HG02763 (cell line): ENCODE measurements around the gene HPSE2.
"Not testable (repeated sequence)": the region's sequence is repeated elsewhere in the genome, so short reads cannot be mapped to it uniquely, and the experiment has no call there.

Experiments
- ATAC-seq: cut with Tn5 transposase; IDR thresholded peaks from one replicate; pipeline ENCODE4 v1.9.1; 2021; ENCODE audit warnings: mild to moderate bottlenecking, moderate library complexity; ENCODE audit not compliant: unreplicated experiment

Gene HPSE2

DNA sequence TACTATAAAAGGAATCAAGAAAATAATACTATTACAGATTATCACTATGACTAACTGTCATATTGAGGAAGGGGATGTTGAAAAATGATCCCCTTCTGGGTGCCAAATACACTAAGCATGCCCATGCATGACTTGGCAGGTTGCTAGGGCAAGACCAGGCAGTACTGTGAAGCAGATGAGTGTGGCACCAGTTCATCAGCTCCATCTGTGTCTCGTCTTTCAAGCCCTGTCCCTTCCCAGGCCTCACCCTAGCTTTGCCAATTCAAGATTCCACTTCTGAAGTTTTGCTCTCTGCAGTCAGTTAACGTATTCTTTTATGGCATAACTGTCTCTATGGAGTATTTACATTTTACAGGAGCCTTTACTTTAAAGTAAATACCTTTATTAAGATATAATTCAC, 653.3 kb downstream of the HPSE2 start:
- no peak for ATAC-seq

DNA sequence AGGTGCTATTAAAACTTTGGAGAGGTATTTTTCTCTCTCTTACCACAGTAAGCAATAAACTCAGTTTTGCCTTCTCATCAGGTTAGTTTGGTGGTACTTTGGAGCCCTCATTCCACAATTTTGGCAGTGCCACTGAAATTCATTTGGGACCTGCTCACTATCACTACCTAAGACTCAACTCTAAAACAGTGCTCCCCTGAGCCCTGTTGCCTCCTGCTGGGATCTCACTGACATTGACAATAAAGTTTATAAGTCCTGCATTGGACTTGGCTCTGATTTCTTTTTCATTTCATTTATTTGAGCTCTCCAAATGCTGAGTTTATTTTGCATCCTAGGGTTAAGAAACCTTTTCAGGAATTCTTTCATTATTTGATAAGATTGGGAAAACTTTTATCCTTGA, 658.1 kb downstream of the HPSE2 start:
- no peak for ATAC-seq

DNA sequence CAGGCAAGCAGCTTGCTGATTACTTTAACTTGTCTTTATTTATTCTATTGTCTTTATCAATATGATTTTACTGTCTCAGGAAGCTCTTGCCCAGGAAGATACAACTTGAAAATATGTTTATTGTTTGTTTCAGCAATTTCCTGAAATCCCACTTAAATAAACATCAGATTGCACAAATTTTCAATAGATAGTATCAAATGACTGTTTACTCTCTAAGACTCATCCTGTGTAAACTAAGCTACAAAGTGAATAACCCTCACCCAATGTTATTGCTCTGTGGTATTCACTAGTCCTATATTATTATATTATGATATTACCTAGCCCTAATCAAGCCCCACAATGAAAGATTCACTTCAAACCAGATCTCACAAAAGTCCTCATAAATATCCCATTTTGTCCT, 658.5 kb downstream of the HPSE2 start:
- ATAC-seq, result no peak

DNA sequence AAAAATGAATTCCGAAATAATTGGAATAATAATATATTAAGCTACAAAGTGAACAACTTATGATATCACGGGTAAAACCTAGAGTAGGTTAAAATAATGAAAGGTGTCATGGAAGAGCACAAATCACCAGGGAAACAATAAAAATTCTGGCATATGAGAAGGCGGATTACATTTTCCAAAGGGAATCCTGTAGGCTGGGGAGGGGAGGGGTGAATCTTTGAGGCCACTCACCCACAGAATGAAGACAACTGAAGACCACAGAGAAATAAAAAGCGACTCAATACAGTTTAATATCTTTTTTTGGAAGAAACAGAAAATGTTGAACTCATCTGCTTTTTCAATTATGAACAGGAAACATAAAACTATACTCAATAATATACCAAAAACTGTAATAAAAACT, 659.6 kb downstream of the HPSE2 start:
- ATAC-seq, result no peak

DNA sequence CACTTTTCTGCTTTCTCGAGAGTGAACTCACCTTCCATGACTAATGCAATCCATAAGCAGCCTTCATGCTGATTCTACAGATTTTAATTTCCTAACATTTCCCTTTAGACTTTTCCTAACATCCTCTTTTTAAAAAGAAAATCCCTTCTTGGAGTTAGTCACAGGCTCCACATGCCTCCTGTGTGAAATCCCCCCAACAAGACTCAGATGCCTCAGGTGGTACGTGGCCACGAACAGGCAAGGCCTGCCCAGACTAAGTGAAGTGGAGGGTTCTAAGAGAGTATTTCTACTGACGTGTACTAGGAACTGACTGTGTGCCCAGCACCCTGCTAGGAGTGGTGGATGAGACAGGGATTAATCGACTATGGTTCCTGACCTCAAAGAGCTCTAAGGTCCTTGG, 663.1 kb downstream of the HPSE2 start:
- ATAC-seq, result no peak

DNA sequence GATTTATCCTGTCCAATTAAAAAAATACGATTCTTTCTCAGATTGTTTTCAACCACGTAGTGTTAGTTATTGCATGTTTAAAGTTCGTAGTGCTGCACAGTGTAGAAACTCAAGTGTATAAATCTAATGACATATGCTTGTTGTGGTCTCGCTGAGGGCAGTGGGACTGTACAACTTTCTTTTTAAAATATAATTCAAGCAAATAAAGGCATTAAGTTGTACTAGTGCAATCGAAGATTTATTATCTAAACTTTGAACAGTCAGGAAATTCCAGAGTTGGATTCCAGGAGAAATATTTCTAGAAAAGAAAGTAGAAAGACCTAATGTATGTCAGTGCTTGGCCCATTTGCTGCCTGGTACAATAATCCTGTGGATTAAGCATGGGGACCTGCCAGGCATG, 664.8 kb downstream of the HPSE2 start:
- ATAC-seq, result no peak

DNA sequence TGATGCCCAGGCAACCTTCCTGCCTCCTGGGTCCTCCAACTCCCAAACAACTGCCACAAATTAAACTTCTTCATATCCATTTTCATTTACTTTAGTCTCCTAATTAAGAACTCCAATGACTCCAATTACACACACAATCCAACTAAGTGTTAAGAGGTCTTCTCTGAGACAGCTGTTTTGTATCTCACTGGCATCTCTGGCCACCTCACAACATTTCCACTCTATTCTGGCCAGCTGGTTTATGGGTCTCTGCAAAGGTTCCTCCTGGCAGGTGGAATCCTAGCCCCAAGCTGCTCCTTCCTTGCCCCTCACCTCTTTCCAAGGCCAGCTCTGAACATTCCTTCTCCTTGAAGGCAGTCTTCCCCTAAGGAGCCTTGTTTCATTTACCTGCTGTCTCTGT, 665.8 kb downstream of the HPSE2 start:
- no peak for ATAC-seq

DNA sequence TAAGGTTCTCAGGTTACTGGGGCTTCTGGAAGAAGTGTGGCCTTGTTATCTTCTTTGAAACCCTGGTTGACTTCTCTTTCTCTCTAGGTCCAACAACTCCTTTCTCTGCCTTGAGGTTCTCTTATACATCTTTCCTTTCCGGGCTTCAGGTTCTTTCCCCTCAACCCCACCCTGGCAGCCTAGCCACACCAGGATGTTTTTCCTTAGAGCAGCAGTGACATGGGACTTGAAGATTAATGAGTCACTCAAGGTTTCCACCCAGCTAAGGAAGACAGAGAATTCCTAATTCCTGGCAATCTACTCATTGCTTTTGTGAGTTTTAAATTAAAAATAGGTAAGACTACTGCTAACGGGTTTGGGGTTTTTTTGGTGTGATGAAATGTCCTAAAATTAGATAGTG, 667.1 kb downstream of the HPSE2 start:
- ATAC-seq, result no peak

DNA sequence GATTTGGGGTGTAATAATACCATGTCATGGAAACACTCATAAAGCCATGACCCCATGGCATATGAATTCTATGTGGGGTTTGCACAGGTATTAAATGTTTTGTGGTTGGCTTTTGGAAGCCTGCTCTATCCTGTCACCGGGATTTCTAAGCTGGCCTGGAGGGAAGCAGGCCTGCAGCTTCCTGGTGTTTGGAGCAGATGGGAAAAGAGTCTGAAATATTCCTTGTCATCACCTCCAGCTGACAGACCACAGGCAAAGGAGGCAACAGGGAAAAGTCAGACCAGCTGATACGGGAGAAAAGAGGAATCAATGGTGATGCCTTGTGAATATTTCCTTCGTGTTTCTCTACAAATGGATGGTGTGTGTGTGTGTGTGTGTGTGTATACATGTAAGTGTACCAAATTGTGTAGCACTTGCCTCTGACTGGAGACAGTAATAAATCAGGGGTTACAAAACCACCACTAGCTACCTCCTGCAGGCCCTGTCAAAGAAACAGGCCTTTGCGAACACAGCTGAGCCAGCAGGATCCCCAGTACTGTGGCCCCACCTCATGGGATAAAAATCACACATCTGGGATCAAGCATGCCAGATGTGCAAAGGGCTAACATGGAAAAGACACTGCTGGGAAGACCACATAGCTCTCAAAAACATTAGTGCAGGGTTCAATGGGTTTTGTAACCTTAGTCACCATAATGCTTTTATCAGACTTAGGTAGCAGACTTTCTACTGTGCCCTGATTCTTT, 668.1 kb downstream of the HPSE2 start:
- ATAC-seq, result no peak

DNA sequence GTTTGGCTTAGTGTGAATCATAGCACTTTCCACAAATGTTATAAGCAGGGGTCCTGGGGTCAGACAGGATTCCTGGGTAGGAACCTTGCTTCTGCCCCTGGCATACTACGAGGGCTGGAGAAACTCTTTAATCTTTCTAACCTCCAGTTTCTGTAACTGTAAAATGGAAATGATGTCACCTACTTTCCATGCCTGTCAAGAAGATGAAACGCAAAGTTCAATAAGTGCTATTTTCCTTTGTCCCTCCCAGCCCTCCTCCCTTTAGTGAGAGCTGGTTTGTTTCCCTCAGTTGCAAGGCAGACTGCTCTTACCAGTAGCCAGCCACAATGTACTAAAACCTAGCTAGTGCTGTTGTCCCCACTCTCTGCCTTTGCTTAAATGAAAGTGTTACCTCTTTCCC, 671.8 kb downstream of the HPSE2 start:
- ATAC-seq, result no peak

DNA sequence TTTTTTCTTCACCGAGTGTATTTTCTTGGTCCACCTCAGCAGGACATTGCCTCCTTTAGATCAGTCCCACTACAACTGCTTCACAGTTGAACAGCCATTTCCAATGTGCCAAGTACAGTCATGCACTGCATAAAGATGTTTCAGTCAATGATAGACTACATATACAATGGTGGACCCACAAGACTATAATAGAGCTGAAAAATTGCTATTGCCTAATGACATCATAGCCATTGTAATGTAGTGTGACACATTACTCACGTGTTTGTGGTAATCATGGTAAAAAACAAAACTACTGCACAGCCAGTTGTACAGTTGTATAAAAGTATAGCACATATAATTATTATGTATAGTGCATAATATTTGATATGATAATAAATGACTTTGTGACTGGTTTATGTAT, 675.1 kb downstream of the HPSE2 start:
- no peak for ATAC-seq

DNA sequence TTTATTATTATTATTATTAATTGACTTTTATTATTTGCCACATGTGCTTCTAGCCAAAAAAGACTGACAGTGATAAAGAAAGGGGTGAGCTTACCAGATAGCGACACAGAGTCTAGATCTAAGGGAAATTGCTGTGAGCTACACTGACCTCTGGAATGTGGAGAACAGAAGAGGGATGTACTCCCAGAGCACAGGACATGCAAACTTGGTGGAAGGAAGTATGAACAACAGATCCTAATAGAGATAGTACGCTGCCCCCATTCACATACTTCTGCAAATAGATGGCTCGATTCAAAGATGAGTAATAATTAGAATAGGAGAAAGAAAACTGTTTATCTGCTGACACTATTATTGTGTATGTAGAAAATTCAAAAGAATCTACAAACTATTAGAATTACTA, 679.6 kb downstream of the HPSE2 start:
- no peak for ATAC-seq

DNA sequence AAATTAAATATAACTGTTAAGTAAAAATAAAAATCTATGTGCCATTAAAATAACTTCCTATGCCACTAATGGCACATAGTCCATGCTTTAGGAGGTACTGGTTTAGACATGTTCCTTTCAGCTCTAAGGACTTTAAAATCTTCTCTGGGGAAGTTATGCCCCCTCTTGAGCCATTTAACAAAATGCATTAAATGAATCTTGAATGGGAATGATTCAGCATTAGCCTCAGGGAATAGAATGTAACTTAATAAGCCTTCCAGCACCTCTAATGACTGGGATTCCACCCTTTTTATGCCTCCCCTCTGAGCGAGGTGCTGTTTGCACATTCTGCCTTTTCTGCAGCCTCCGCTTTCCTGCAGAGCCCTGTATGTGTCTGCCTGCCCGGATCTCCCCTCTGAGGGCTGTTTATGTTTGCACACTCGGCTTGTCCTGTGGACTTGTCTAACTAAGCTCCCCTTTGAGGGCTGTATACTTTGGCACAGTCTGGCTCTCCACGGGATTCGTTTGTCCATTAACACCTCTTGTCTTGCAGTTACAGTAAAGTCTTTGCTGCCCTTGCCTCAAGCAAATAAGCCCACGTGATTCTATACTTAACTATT, 680.5 kb downstream of the HPSE2 start:
- ATAC-seq, result no peak

DNA sequence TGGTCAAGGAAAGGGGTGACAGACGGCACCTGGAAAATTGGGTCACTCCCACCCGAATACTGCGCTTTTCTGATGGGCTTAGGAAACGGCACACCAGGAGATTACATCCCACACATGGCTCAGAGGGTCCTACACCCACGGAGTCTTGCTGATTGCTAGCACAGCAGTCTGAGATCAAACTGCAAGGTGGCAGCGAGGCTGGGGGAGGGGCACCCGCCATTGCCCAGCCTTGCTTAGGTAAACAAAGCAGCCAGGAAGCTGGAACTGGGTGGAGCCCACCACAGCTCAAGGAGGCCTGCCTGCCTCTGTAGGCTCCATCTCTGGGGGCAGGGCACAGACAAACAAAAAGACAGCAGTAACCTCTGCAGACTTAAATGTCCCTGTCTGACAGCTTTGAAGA, 694.1 kb downstream of the HPSE2 start:
- ATAC-seq, result not testable (repeated sequence)

DNA sequence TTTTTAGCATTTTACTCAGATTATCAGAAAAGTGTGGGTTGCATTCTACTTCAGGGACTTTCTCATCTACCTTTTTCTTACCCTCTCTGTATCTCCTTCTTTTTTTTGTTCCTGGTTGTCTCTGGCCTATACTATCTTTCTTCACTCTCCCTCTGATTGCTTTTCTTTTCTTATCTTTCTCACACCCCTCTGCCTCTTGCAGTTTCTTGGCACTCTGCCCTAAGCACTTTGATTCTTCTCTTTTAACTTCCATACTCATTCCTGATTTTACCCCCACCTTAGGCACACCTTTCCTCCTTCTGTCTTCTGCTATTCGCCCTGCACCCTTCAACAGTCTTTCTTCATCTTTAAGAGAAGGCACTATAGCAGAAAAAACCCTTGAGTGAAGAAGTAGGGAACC, 696.1 kb downstream of the HPSE2 start:
- no peak for ATAC-seq

DNA sequence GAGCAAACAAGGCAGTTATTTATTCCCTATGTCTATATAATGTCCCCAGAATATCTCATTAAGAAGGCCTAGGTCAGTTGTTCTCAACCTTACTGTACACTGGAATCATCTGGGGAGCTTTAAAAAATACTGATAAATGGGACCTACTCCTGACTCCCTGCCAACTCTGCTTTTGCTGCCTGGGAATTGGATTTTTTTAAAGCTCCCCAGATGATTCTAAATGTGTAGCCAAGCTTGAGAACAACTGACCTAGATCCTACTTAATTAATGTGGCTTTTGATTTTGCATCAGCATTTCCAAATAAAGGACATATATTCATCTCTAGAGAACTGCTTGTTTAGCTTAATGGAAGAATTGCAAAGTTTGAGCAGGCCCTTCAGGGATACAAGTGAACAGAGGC, 697.2 kb downstream of the HPSE2 start:
- ATAC-seq, result no peak

DNA sequence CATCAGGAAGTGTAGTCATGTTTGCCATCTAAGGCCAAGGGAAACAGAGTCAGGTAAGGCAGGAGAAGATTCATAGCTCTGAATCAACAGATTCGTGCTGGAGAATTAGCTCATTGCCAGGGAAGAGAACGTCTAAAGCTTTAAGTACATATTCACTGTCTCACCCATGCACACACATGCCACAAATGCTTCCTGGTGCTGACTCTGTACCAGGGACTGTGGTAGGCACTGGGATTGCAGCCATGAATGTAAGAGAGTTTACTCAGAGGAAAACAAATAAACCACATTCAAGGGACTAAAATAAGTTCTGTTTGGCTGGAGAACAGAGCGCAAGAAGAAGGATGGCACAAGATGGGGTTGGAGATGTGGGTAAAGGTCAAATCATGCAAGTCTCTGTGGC, 699.1 kb downstream of the HPSE2 start:
- ATAC-seq, result no peak

DNA sequence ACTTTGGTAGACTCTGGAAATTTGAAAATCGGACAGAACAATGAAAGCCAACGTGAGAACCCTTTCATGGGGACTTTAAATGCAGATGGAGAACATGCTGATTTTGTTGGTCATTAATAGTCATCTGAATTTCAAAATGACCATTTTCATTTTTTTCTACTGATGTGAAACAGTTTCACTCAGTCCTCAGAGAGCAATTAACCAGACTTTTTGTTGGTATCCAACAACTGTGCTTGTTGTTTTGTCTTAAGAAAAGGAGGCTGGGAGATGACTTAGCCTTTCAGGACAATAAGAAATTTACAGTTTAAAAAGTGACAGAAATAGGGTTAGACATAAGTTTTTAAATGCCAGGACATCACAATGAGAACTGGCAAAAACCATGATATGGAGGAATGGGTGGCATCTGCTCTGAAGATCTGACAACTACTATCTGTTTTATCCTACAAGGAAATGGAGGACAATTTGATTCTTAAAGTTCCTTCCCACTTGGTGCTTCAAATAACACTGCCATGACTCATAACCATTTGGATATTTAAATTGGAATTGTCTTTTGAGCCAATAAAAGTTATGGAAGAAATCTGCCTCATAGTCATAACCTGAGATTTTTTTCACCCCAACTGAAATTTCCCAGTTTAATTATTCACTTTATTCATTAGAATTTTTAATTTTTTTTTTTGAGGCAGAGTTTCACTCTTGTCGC, 701.8 kb downstream of the HPSE2 start:
- ATAC-seq, result no peak

DNA sequence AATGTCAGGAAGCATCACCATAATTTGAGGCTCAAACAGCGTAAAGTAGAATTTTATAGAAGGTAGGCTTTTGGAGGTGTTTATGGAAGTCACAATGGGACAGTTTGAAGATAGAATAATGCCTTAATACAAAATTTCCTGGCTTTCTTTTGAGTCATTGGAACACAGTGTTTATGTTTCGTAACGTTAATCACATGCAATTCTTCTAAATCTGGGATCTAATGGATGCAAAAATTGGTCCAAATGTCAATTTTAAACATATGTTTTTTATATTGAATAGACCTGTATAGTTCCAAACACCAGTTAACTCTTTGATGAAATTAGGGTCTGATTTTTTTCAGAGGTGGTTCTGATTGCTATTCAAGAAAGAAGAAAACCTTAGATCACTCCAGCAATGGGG, 702.4 kb downstream of the HPSE2 start:
- no peak for ATAC-seq

DNA sequence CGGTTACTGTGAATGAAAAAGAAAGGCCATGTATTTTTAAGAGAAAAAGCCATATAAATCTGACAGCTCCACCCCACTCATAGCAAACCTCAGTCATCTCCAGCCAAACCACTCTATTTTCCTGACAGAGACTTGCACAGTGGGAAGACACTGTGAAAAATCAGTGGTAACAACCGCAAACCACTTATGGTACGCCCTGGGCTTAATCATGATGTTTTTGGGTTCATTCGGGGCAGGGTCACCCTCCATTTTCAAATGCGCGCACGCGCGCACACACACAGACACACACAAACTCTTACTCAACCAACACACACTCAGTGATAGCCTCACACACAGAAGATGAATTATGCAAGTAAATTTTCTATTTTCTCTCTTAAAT, 706.9 kb downstream of the HPSE2 start:
- no peak for ATAC-seq

DNA sequence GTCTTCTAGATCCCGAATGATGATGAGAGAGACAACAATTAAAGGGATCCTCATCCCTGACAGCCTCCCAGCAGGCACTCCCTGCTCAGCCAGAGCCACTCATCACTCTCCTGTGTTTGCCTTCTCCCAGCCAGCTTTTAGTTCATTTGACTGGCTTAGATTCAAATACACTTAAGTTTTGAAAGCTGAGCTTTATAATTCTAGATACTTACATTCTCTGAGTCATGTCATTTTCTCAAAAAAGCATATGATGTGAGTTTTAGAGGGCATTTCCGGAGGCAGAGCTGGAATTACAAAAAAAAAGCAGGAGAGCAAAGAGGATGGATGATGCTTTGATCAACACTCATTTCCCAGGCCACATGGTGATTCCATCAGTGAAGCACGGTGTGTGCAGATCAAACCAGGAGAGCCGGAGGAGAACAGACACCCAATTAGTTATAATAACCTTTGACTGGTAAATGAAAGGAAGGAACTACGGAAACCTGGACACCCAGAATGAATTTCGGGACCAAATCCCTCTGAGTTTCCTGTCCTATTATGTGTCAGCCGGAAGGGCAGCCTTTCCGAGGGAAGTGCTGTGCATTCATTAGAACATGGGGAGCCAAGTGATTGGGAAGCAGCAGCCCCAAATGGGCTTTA, 707.4 kb downstream of the HPSE2 start:
- ATAC-seq, result no peak

DNA sequence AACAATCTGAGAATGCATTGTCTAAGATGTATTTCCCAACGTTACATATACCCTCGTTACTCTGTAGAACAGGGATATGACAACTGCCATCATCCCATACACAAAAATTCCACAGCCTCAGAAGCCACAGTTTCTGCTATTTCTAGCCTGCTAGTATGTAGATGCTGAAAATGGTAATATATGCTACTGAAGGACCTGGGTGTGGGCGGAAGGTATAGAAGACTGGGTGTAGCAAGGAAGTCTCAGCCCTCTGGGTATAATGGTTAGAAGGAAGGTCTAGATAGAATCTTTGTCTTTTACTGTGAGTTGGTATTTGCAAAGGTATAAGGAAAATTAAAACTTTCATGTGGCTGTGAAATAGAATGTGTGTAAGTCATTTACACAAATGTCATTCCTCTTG, 709.7 kb downstream of the HPSE2 start:
- no peak for ATAC-seq
